Progenitor cell of endocrine pancreas (in vitro differentiated cells): ENCODE results near the gene NUP93. TPM values are rescaled to one million over a fixed set of nuclear protein-coding genes. Genes with fewer than 3 reads are reported as not detected.

Experiments
- DNase-seq: peaks from one replicate; pipeline ENCODE4 v3.0.0; 2021; ENCODE audit warnings: low spot score; ENCODE audit not compliant: unreplicated experiment
- H3K27ac Mint-ChIP-seq: 2 replicates; pipeline ENCODE4 v1.8.0; 2021; ENCODE audit warnings: mild to moderate bottlenecking, moderate library complexity, mixed read lengths
- H3K27me3 Mint-ChIP-seq: 2 replicates; pipeline ENCODE4 v1.8.0; 2021; ENCODE audit warnings: mixed read lengths
- H3K36me3 Mint-ChIP-seq: 2 replicates; pipeline ENCODE4 v1.8.0; 2022; ENCODE audit warnings: mixed read lengths; ENCODE audit not compliant: insufficient read depth
- H3K4me1 Mint-ChIP-seq: 2 replicates; pipeline ENCODE4 v1.8.0; 2021; ENCODE audit warnings: low read depth, mixed read lengths
- H3K4me3 Mint-ChIP-seq: 2 replicates; pipeline ENCODE4 v1.8.0; 2021; ENCODE audit warnings: low read depth, mild to moderate bottlenecking, moderate library complexity, mixed read lengths
- H3K9me3 Mint-ChIP-seq: 2 replicates; pipeline ENCODE4 v1.8.0; 2021; ENCODE audit warnings: low read depth, mixed read lengths
- CTCF ChIP-seq: fragments of 200-600 bp; sonication (generic); IDR thresholded peaks from one replicate; pipeline ENCODE4 v1.5.0; 2021; ENCODE audit warnings: antibody characterized with exemption, mild to moderate bottlenecking; ENCODE audit not compliant: unreplicated experiment
- total RNA-seq: library from RNA; stranded (reverse); gene quantifications from 2 replicates; pipeline ENCODE4 v1.2.1, GENCODE V29; 2021

Gene NUP93
- total RNA-seq, 1 donor from 2014 or later = 74.4 TPM

DNA sequence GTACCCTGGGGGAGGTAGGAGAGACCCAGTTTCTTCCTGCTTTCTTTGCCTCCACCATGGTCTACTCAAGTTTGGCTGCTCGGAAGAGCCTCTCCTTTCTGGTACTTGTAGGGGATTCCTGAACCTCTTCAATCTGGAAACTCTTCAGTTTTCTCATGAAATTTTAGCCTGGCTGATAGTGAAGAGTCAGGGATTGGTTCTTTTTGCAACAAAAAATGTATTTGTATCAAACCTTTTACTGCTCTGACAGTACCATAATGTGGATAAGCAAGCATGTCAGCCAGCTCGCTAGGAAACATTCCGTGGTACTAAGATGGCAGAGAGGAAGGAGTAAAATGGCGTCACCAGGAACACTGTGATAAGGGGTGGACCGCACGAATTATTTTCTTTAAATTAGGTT lies 55.4 kb downstream of the NUP93 start:
- Mint-ChIP-seq H3K36me3 (no peaks in the 10 kb centered on the region), H3K27me3 (no peaks in the 10 kb centered on the region), H3K4me1 (peaks cover 30% of the 10 kb centered on the region), H3K9me3 (no peaks in the 10 kb centered on the region), H3K4me3 (no peak overlapping the region), H3K27ac (no peak overlapping the region)
- DNase-seq = no peak
- no peak for TF ChIP-seq CTCF

GRCh38 chr16:56787167-56787566 lies 57.2 kb downstream of the NUP93 start:
- no peak overlapping the region for H3K27ac Mint-ChIP-seq

GRCh38 chr16:56788435-56788834 lies 58.5 kb downstream of the NUP93 start:
- Mint-ChIP-seq H3K4me3 (no peak overlapping the region), H3K27ac (no peak overlapping the region), H3K27me3 (no peaks in the 10 kb centered on the region), H3K9me3 (no peaks in the 10 kb centered on the region), H3K36me3 (no peaks in the 10 kb centered on the region), H3K4me1 (peaks cover 25% of the 10 kb centered on the region)
- TF ChIP-seq CTCF = no peak
- DNase-seq = no peak

More at GRCh38 chr16:56787167-56787566, 57.2 kb downstream of the NUP93 start:
- Mint-ChIP-seq H3K4me3 (no peak overlapping the region), H3K4me1 (peaks cover 25% of the 10 kb centered on the region), H3K27me3 (no peaks in the 10 kb centered on the region), H3K9me3 (no peaks in the 10 kb centered on the region), H3K36me3 (no peaks in the 10 kb centered on the region)
- DNase-seq = no peak
- no peak for TF ChIP-seq CTCF

GRCh38 chr16:56789360-56789759 lies 59.4 kb downstream of the NUP93 start:
- no peaks in the 10 kb centered on the region for H3K9me3 Mint-ChIP-seq
- H3K4me3 Mint-ChIP-seq = no peak overlapping the region
- no peak overlapping the region for H3K27ac Mint-ChIP-seq
- no peak for DNase-seq
- H3K27me3 Mint-ChIP-seq = no peaks in the 10 kb centered on the region
- peaks cover 26% of the 10 kb centered on the region for H3K4me1 Mint-ChIP-seq
- H3K36me3 Mint-ChIP-seq = no peaks in the 10 kb centered on the region
- no peak for TF ChIP-seq CTCF

DNA sequence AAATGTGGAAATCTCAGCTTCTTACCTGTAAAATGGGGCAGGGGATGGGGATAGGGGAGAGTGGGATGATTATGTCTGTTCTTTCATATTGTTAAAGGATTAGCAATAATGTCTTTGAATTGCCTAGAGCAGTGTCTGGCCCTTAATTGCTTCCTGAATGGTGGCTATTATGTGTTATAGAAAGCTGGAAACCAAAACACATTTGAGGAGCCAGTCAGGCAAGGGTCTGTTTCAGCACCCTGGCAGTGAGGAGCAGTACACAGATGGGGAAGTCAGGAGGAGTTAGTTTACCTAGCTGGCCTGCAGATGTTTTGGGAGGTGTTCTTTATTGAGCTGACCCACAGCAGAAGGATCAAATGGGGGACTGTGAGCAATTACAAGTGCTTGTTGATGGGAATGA lies 63.0 kb downstream of the NUP93 start:
- no peaks in the 10 kb centered on the region for H3K9me3 Mint-ChIP-seq
- H3K27me3 Mint-ChIP-seq = no peaks in the 10 kb centered on the region
- H3K27ac Mint-ChIP-seq = no peak overlapping the region
- H3K4me3 Mint-ChIP-seq = no peak overlapping the region
- DNase-seq = no peak
- no peak for TF ChIP-seq CTCF
- H3K36me3 Mint-ChIP-seq = no peaks in the 10 kb centered on the region
- H3K4me1 Mint-ChIP-seq = peaks cover 9% of the 10 kb centered on the region
